Rectal smooth muscle tissue (tissue), 1 donor: ENCODE data around the gene CD37.
"Not testable (repeated sequence)": the region's sequence is repeated elsewhere in the genome, so short reads cannot be mapped to it uniquely, and the experiment has no call there.

Experiments used
- H3K27ac ChIP-seq: one replicate; pipeline ENCODE4 v1.7.0; 2013; ENCODE audit warnings: low read depth, low read length, inconsistent platforms
- H3K27me3 ChIP-seq: one replicate; pipeline ENCODE4 v1.7.0; 2013; ENCODE audit warnings: low read length; ENCODE audit not compliant: control insufficient read depth, insufficient read depth
- H3K36me3 ChIP-seq: one replicate; pipeline ENCODE4 v1.7.0; 2013; ENCODE audit warnings: low read length; ENCODE audit not compliant: control insufficient read depth, insufficient read depth
- H3K4me1 ChIP-seq: one replicate; pipeline ENCODE4 v1.7.0; 2013; ENCODE audit warnings: low read length; ENCODE audit not compliant: control insufficient read depth, insufficient read depth
- H3K4me3 ChIP-seq: one replicate; pipeline ENCODE4 v1.7.0; 2013; ENCODE audit warnings: low read length
- H3K9ac ChIP-seq: one replicate; pipeline ENCODE4 v1.7.0; 2013; ENCODE audit warnings: low read length

The CD37 gene

DNA sequence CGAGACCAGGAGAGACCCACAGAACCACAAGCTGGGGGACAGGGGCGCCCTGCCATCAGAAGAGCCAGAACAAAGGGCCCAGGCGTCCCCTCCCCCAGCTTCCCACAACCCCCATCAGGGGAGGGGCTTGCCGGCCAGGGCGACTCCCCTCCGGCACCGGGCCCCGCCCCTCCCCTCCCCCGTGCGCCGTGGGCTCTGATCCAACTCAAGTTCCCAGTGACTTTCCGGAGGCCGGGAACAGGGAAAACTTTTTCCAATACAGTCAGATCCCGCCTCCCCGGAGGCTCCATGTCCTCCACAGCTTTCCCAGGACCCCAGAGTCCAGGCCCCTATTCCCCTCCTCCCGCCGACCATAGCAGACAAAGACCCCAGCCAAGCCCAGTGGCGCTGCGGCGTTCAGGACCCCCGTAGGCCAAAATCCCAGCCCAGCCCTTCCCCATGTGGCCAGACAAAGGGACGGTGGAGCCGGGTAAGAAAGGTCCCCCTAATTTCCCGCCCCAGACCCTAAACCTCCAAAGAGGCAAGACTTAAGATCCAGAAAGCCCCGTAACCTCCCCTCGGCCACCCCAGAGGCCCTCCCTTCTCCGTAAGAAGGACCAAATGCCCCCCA lies 26.3 kb downstream of the CD37 start:
- H3K36me3 ChIP-seq, result peaks cover 2% of the 10 kb centered on the region
- peak overlapping the region; percentile 93 for H3K27ac ChIP-seq
- no peaks in the 10 kb centered on the region for H3K27me3 ChIP-seq
- peaks cover 6% of the 10 kb centered on the region for H3K4me1 ChIP-seq
- peak overlapping the region; percentile 79 for H3K4me3 ChIP-seq
- peak overlapping the region; percentile 78 for H3K9ac ChIP-seq

DNA sequence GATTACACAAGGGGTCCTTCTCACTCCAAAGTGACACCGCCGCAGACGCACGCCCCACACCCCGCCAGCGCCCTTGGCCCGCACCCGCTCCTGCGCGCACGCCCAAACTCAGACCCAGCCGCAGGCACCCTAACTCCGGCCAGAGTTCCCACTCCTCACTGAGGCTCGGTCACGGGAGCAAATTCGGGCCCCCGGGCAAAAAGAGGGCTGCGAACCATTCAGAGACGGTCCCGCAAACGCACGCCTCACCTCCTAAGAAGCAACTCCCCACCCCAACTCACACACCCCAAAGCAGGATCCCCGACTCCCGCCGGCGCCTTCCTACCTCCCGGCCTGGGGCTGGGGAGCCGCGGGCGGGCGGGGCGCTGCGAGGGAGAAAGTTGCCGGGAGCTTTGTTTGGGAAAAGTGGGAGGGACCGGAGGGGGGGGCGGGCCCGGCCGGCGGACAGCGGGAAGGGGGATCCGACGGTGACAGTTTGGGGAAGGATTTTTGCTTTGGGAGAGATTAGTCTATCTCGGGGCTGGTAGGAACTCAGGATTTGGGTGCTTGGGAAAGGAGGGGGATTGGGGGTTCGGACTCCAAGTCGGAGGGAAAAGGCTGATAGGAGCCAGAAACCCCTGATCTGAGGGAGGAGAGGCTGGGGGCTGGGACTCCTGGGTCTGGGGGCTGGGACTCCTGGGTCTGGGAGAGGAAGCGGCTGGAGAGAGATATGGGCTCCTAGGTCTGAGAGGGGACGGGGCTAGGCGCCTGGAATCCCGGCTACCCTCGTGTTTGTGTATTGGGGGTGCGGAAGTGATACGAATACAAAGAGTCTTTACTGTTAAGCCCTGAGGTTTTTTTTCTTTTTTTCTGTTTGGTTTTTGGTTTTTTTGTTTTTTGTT lies 27.1 kb downstream of the CD37 start, which contains the start of gene TEAD2:
Gene TEAD2, minus strand, starts transcription at position 369 of the 881 bp plus-strand sequence. CDS start 2,341 bp downstream, outside the sequence.
- H3K9ac ChIP-seq, result peak within 1 kb of the TSS; percentile 78
- peaks cover 6% of the 10 kb centered on the region for H3K4me1 ChIP-seq
- no peaks in the 10 kb centered on the region for H3K27me3 ChIP-seq
- H3K36me3 ChIP-seq, result peaks cover 2% of the 10 kb centered on the region
- H3K27ac ChIP-seq, result peak within 1 kb of the TSS; percentile 93
- peak within 1 kb of the TSS; percentile 79 for H3K4me3 ChIP-seq

DNA sequence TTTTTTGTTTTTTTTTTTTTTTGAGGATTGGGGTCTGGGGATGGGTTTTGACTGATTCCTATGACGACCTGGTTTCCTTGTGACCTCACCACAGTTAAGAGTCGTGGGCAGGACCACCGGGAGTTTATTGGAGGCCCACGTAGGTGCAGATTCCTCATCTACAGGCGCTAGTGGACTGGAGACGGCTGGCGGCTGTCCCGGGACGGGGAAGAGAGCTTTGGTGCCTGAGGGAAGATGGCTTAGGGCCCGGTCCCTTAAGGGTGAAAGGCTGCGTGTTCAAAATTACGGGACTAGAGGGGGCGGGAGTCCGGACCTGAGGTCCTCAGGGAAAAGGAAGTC lies 27.7 kb downstream of the CD37 start:
- H3K27ac ChIP-seq, result peak overlapping the region; percentile 93
- peak overlapping the region; percentile 68 for H3K4me3 ChIP-seq
- peaks cover 6% of the 10 kb centered on the region for H3K4me1 ChIP-seq
- no peaks in the 10 kb centered on the region for H3K27me3 ChIP-seq
- H3K9ac ChIP-seq, result peak overlapping the region; percentile 40
- H3K36me3 ChIP-seq, result peaks cover 2% of the 10 kb centered on the region

DNA sequence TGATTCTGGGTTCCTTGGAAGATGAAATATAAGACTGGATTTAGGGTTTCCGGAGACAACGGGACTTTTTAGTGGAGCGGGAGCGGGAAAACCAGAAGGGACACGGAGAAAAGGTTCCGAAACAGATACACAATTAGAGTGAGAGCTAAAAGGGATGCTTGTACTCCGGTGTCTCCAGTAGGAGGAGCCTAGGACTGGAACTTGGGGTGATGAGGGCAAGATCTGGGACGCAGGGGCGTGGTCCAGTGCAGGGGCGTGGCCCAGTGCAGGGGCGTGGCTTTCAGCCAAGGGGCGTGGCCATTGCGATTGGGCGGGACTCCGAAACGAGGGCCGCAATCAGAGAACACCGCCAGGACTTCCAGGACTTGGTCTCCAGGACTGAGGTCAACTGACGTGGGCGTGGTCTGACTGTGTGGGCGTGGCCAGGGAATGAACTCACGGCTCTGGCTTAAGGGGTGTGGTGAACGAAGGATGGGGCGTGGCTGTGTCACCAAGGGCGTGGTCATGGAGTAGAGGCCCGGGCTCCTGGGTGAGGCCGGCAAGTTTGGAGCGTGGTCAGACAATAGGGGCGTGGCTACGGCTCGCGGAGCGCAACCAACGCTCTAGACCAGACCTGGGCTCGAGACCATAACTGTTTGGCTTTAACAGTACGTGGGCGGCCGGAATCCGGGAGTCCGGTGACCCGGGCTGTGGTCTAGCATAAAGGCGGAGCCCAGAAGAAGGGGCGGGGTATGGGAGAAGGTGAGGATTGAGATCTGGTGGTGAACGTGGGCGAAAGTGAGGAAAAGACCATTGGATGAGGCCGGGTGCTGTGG lies 28.3 kb downstream of the CD37 start, which contains the start of gene DKKL1:
Gene DKKL1, plus strand, starts transcription at position 610 of the 815 bp plus-strand sequence. Its CDS starts 122 bp downstream, at position 732.
- Histone ChIP-seq H3K9ac (peak within 1 kb of the TSS; percentile 40), H3K4me3 (peak within 1 kb of the TSS; percentile 68), H3K4me1 (peaks cover 6% of the 10 kb centered on the region), H3K27me3 (no peaks in the 10 kb centered on the region), H3K36me3 (no peaks in the 10 kb centered on the region), H3K27ac (peak within 1 kb of the TSS; percentile 93)

DNA sequence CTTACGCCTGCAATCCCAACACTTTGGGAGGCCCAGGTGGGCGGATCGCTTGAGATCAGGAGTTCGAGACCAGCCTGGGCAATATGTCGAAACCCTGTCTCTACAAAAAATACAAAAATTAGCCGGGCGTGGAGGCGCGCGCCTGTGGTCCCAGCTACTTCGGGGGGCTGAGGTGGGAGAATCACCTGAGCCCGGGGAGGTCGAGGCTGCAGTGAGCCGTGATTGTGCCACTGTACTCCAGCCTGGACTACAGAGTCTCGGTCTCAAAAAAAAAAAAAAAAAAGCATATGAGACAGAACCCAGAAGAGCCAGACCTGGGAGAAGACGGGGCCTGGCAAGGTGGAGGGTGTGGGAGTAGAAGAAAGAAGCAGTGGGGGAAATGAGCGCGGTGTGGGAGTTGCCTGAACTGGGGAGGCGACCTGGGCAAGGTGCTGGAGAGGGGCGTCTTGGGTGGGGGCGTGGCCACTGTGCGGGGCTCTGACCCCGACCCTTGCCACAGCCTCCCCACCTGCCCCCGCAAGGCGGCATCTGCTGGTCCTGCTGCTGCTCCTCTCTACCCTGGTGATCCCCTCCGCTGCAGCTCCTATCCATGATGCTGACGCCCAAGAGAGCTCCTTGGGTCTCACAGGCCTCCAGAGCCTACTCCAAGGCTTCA lies 29.0 kb downstream of the CD37 start:
- Histone ChIP-seq H3K4me3 (peak overlapping the region; percentile 68), H3K36me3 (no peaks in the 10 kb centered on the region), H3K27me3 (no peaks in the 10 kb centered on the region), H3K9ac (no peak overlapping the region), H3K4me1 (peaks cover 6% of the 10 kb centered on the region), H3K27ac (peak overlapping the region; percentile 93)

DNA sequence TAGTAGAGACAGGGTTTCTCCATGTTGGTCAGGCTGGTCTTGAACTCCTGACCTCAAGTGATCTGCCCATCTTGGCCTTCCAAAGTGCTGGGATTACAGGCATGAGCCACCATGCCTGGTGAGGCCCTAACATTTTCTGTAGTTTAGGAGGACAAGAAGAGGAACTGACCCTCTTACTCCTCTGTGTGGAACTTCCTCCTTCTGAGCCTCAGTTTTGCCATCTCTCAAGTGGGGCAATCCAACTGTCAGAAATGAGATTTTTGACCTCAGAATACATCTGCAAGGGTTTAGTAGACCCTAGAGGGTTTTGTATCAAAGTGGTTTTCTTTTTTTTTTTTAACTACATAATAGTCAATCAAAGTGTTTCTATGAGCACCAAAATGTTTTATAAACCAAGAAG lies 30.9 kb downstream of the CD37 start:
- Histone ChIP-seq H3K4me1 (peaks cover 6% of the 10 kb centered on the region), H3K27me3 (no peaks in the 10 kb centered on the region), H3K4me3 (no peak overlapping the region), H3K27ac (no peak overlapping the region), H3K36me3 (no peaks in the 10 kb centered on the region), H3K9ac (no peak overlapping the region)

DNA sequence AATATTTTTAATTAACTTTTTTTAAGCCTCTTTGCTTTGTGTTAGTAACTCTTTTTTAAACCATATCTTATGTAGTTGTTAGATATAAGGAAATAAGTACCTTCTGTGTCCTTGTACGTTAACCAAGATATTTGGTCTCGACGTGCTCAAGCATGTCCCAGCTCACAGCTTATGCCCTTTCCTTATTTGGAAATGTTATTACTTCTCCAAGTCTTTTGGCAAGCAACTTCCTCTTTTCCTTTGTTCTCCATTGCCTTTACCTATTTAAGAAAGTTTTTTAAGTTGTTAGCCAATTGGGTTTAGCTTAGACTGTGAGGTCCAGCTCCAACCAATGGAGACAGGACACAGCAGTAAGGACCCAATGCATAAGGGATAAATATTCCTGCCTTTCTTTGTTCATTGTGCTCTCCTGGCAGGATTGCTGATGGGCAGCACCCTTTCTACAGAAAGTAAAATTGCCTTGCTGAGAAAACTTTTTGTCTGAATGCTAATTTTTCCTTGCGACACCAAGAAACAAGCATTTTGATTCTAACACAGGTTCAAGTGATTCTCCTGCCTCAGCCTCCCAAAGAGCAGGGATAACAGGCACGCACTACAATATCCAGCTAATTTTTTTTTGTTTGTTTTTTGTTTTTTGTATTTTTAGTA lies 33.6 kb downstream of the CD37 start:
- H3K4me3 ChIP-seq, result no peak overlapping the region
- H3K27ac ChIP-seq, result no peak overlapping the region
- no peaks in the 10 kb centered on the region for H3K4me1 ChIP-seq
- no peak overlapping the region for H3K9ac ChIP-seq
- no peaks in the 10 kb centered on the region for H3K36me3 ChIP-seq
- H3K27me3 ChIP-seq, result no peaks in the 10 kb centered on the region

DNA sequence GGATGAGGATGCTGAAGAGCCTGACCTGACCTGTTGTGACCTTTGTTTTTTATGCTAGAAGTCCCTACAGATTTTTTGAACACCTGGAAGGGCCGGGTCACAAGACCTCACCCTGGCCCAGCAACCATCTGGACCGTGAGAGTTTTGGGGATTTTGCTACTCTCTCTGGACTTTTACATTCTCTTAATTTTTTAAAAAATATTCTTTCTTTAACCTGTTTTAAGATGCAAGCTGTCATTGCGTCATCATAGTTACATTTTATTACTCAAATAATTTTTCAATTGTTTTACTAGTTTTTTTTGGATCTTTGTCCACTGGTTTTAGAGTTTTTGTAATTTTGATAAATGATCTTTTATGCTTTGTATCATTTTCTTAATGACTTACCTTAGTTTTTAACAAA lies 36.0 kb downstream of the CD37 start:
- Histone ChIP-seq H3K27me3 (no peaks in the 10 kb centered on the region), H3K4me3 (no peak overlapping the region), H3K9ac (no peak overlapping the region), H3K27ac (no peak overlapping the region), H3K4me1 (no peaks in the 10 kb centered on the region), H3K36me3 (no peaks in the 10 kb centered on the region)

DNA sequence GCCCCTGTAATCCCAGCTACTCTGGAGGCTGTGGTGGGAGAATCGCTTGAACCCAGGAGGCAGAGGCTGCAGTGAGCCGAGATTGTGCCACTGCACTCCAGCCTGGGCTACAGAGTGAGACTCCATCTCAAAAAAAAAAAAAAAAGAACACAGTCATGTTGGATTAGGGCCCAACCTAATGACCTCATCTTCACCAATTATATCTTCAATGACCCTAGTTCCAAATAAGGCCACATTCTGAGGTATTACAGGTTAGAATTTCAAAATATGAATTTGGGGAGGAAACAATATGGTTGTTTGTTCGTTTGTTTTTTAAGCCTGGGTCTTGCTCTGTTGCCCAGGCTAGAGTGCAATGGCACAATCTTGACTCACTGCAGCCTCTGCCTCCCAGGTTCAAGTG lies 38.0 kb downstream of the CD37 start:
- not testable (repeated sequence) for H3K27ac ChIP-seq

DNA sequence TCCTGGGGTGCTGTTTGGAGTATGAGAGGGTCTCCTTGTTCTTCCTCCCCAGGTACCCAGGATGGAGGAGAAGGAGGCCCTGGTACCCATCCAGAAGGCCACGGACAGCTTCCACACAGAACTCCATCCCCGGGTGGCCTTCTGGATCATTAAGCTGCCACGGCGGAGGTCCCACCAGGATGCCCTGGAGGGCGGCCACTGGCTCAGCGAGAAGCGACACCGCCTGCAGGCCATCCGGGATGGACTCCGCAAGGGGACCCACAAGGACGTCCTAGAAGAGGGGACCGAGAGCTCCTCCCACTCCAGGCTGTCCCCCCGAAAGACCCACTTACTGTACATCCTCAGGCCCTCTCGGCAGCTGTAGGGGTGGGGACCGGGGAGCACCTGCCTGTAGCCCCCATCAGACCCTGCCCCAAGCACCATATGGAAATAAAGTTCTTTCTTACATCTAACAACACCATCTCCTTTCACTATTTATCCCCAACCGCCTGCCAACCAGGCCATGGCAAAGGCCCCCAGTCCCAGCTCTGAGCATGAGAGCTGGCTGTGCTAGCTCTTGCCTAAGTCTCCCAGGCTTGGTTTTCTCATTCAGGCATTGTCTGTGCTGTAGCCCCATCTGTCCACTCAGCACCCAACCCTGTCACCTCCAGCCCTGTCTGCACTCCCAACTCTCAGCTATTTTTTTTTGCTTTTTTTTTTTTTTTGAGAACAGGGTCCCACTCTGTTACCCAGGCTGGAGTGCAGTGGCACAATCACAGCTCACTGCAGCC lies 39.6 kb downstream of the CD37 start:
- Histone ChIP-seq H3K9ac (no peak overlapping the region), H3K27ac (no peak overlapping the region), H3K4me1 (no peaks in the 10 kb centered on the region), H3K4me3 (no peak overlapping the region), H3K36me3 (no peaks in the 10 kb centered on the region), H3K27me3 (no peaks in the 10 kb centered on the region)

More for the DNA sequence above, 38.0 kb downstream of the CD37 start:
- not testable (repeated sequence) for H3K9ac ChIP-seq, H3K27me3 ChIP-seq, H3K4me1 ChIP-seq, H3K4me3 ChIP-seq, H3K36me3 ChIP-seq

DNA sequence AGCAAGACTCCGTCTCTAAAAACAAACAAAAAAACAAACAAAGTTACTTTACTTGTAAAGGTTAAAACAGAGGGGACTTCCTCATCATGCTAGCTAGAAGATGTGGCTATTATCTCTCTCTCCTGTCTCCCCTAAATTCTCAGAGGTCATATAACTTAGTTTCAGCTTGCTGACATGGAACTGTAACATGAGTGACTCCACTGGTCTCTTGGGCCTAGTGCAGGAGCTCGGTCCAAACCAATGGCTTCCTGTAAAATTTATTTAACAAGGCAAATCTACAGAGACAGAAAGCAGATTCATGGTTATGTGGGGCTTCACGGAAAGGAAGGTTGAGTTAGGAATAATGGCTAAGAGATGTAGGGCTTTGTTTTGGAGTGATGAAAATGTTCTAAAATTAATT lies 43.3 kb downstream of the CD37 start:
- Histone ChIP-seq H3K27ac (no peak overlapping the region), H3K4me1 (no peaks in the 10 kb centered on the region), H3K9ac (no peak overlapping the region), H3K4me3 (no peak overlapping the region), H3K27me3 (no peaks in the 10 kb centered on the region), H3K36me3 (no peaks in the 10 kb centered on the region)
